NCI-H2107 treated with DMSO at 0.1 percent for 48 hours (cell line): Measurements from ENCODE around the gene SNAP91.
"Not testable (repeated sequence)": the region's sequence is repeated elsewhere in the genome, so short reads cannot be mapped to it uniquely, and the experiment has no call there.

Experiments used
- DNase-seq: peaks from one replicate; lab custom pipeline; 2025; ENCODE audit not compliant: unreplicated experiment; lab: John Stamatoyannopoulos, UW

Gene SNAP91

DNA sequence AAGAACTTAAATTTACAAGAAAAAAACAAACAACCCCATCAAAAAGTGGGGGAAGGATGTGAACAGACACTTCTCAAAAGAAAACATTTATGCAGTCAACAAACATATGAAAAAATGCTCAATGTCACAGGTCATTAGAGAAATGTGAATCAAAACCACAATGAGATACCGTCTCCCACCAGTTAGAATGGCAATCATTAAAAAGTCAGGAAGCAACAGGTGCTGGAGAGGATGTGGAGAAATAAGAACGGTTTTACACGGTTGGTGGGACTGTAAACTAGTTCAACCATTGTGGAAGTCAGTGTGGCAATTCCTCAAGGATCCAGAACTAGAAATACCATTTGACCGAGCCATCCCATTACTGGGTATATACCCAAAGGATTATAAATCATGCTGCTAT lies 157.2 kb downstream of the SNAP91 start:
- not testable (repeated sequence) for DNase-seq

DNA sequence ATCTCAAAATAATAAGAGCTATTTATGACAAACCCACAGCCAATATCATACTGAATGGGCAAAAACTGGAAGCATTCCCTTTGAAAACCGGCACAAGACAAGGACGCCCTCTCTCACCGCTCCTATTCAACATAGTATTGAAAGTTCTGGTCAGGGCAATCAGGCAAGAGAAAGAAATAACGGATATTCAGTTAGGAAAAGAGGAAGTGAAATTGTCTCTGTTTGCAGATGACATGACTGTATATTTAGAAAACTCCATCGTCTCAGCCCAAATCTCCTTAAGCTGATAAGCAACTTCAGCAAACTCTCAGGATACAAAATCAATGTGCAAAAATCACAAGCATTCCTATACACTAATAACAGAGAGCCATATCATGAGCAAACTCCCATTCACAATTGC lies 158.4 kb downstream of the SNAP91 start:
- not testable (repeated sequence) for DNase-seq

DNA sequence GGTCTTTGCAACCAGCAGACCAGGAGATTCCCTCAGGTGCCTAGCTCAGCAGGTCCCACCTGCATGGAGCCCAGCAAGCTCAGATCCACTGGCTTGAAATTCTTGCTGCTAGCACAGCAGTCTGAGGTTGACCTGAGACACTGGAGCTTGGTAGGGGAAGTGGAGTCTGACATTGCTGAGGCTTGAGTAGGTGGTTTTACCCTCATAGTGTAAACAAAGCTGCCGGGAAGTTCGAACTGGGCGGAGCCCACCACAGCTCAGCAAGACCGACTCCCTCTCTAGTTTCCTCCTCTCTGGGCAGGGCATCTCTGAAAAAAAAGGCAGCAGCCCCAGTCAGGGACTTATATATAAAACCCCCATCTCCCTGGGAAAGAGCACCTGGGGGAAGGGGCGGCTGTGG lies 162.3 kb downstream of the SNAP91 start:
- DNase-seq = no peak

DNA sequence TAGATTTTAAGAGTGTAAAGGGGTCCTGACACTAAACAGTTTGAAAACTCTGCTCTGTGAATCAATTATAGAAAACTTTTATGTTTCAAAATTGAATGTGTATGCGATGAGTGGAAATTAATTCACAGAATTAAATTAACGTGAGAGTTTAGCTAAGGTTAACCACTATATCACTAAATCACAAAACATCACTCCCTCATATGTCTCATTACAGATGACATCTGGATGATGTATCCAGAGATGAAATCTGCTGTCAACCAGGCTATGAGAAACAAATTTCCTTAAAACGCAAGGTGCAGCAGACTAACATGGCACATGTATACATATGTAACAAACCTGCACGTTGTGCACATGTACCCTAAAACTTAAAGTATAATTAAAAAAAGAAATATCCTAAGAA lies 169.2 kb downstream of the SNAP91 start:
- DNase-seq = no peak

DNA sequence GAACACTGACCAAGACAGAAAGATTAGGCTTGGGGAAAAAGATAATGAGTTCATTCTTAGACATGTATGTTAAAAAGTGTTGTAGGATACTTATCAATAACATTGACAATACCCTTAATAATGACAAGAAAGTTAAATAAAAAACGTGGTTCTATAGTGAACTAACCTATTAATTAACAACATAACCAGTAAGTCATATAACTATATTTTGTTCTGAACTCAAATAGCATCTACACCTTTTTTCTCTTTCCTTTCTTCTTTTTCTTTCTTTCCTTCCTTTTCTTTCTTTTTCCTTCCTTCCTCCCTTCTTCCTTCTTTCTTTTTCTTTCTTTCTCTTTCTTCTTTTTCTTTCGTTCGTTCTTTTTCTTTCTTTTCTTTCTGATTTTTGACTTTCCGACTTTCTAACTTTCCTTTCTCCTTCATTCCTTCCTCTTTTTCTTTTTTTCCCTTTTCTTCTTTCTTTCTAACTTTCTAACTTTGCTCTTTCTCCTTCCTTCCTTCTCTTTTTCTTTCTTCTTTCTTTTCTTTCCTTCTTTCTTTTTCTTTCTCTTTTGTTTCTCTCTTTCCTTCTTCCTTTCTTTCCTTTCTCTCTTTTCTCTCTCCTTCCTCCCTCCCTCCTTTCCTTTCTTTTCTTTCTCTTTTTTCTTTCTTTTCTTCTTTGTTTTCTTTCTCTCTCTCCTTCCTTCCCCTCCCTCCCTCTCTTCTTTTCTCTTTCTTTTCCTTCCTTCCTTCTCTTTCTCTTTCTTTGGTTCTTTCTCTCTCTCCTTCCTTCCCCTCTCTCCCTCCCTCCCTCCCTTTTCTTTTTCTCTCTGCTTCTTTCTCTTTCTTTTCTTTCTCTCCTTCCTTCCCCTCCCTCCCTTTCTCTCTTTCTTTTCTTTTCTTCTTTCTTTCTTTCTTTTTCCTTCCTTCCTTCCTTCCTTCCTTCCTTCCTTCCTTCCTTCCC lies 172.0 kb downstream of the SNAP91 start:
- no peak for DNase-seq

DNA sequence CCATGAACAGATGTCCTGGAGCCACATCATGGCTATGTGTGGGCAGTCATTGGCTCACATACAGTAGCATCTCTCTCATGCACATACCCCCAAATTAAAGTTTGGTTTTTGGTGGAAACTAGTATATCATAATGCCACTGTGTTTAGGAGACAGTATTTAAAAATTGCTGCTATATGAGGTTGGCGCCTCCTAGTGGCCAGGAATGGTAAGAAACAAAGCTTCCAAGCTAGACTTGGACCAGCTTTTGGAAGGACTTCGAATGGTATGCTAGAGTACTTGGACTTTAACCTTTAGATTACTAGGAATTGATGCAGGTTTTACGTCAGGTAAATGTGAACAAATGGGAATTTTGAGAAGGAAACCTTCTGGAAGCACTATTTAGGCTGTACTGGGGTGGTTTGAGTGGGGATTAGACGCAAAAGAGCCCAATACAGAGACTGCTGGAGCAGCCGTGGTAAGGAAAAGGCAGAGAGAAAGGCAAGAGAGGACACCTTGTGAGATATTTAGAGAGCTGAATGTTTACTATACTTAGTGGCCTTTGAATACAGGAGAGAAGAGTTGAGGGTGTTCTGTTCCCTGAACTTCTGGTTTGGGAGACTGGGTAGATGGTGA lies 172.8 kb downstream of the SNAP91 start:
- no peak for DNase-seq

DNA sequence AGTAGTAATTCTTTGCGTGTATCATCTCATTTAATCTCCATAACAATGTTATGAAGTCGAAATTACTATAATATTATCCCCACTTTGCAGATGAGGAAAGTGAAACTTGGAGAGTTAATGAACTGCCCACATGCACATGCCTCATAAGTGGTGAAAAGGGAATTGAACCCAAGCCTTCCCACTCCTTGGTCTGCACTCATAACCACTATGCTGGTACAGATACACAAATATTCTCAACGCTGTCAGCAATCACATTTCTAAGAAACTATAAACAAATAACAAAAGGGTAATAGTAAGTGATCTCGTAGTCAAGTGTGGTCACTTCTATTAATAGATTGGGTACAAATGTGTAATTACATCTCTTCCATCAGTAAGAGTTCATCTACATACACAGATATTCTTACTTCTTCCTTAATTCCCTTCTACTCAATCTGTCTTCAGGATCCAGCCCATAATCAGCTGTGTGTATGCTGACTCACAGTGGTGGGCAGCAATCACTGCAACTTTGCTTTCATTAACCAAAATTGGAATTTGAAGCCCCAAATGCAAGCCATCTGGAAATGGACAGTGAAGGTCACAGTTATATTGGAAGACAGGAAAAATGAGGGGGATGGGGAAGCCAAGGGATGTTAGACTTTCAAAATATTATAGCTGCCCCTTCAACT lies 190.0 kb downstream of the SNAP91 start:
- no peak for DNase-seq

DNA sequence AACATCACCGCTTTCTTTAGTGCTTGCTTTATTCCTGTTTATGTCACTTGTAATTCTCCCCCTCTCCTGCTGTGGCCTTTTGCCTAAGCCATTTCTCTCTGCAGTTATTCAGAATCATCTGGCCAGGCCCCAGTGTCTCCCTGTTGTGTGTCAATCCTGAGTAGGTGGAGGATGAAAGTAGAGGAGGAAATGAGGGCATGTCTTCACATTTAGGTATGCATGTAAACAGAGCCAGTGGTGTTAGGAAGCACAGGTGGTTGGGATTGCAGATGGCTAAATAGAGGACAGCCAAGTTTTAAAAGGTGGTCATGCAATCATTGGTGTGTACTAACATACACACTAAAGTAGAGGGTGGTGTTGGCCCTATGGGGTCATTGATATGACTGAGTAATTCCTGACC lies 191.4 kb downstream of the SNAP91 start:
- DNase-seq = no peak

DNA sequence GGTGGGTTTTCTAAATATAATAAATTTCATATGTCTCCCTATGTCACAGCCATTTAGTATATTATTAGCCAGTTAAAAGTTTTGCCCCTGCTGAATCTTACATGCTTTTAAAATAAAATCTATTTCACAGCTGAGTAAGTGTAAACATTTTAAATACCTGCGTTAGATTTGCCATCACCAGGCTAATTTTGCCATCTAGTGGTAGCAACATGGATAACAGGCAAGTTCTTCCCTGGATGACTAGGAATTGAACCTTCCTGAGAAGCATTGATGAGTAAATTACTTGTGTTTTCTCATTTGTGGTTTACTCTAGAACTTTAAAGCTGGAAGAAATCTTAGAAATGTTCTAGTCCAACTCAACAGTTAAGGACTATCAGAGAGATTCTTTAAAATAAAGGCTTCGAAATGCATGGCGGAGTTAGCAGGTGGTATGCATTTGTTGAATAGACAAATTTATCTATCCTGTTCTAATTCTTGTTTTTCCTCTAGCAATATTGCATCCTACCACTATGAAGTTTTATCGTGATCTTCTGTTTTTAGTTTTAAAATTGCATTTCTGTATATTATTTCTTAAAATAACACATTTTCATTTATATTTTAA lies 193.9 kb downstream of the SNAP91 start:
- DNase-seq = peak; percentile 35

DNA sequence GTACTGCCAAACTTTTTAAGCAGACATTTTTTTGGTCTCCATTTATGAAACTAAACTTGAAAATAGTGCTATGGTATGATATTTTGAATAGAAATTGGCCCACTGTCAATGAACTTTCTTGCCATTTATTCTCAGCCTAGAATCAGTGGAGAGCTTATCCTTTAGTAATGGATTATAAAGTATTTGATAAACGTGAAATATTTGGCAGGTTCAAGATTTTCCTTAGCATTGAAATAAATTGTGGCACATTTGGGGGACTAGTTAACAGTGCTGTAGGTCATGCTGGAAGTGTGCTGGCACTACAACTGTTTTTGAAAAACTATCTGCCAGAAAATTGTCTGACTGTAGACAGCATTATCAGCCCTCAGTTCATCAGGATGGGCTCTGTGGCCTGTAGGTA lies 194.4 kb downstream of the SNAP91 start:
- DNase-seq = no peak

DNA sequence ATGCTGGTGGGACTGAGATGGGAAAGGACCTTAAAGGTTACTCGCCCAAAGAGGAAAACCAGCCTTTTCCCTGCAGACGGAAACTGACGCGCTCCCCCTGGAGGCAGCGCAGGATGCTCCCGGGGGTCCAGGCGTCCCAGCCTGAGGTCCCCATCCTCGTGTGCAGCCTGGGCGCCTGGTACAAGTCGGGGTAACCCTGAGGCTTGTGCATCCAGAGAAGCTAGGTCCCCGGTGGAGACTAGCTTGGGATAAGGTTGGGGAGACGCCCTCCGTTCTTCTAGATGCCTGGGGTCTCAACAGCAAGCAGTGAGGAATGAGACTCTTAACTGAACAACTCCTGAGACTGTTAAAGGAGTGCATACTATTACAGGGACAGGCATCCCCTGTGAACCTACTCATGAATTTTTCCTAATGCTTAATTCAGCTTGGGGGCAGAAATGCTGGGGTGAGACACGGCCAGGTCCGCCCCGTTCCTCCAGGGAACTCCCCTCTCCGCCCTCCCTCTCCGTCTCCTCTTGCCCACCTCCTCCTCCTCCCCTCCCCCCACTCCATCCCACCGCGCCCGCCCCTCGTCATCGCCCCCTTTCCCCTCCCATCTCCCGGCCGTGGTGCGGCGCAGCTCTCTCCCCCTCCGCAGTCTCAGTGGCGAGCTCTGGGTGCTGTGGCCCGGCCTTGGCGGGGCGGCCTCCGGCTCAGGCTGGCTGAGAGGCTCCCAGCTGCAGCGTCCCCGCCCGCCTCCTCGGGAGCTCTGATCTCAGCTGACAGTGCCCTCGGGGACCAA lies 196.8 kb downstream of the SNAP91 start, which contains the start of gene PRSS35:
Gene PRSS35, plus strand, starts transcription at position 634 of the 781 bp plus-strand sequence. CDS start 10,908 bp downstream, outside the sequence.
- peak; percentile 33 for DNase-seq

DNA sequence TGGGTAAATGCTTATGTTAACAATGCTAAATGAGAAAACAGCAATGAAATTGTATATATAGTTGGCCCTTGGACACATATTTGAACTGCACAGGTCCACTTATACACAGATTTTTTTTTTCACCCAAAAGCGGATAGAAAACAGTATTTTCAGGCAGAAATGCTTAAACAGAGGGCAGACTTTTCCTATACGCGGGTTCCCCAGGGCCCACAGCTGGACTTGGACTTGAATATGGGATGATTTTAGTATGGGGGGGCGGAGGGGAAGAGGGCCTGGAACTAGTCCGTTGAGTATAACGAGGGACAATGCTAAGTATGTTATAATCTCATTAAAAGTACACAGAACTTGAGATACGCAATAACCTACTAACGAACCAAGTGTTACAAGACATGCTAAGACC lies 197.6 kb downstream of the SNAP91 start:
- no peak for DNase-seq

DNA sequence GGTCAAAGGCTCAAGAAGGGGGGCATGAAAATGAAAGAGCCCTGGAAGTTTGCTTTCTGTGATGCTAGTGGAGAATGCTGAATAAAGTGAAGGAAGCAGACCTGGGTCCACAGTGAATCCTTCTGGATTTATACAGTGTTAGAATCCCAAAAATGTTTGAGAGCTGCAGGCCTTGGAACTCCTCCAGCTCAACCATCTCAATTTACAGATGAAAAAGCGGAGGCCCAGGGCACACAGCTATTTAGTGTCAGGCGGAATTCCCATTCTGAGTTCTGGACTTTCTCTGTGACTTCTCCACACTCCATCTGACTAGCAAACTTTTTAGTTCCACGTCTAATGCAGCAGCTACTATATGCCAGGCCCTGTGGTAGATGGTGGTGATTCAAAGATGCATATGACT lies 198.1 kb downstream of the SNAP91 start:
- no peak for DNase-seq

DNA sequence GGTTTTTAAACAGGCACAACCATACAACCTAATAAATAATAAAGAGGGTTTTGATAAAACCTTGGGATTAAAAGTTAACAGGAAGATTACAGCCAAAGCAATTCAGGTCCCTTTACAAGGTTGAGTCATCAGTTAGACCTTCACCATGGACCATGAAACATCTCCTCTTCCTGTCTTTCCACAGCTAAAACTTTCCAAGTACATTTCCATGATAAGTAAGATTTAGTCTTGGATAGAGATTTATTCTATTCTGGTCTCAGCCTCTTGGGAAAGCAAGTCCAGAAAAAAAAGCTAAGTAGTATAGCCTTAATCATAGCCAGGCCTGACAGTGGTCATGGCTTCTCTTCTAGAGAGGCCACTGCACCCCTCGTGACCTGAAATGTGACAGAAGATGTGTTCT lies 199.5 kb downstream of the SNAP91 start:
- no peak for DNase-seq

DNA sequence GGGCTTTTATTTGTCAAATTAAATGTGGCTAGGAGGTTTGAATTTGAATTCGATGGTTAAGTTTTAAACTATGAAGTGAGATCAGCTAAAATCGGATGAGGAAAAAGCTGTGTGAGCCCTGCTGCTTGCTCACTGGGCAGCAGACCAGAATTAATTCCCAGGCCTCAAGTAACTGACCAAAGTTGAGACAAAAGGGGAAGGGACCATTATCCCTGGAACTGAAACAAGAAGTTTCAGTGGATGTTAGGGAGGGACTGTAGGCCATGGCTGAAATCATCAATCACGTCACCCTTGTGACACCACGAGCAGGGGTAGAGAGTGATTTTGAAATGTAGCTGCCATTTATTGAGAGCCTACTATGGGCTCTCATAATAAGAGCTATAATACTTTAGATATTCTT lies 203.5 kb downstream of the SNAP91 start:
- no peak for DNase-seq
